ENCODE results near the gene STARD10. TPM values are rescaled to one million over a fixed set of nuclear protein-coding genes. Genes with fewer than 3 reads are reported as not detected.
A peak's percentile ranks its signal among the peaks of the same experiment; 100 is the strongest.

STARD10 gene
- total and polyA plus RNA-seq, 4 donors: 18.1 to 48.7 (median 36.4) TPM

DNA sequence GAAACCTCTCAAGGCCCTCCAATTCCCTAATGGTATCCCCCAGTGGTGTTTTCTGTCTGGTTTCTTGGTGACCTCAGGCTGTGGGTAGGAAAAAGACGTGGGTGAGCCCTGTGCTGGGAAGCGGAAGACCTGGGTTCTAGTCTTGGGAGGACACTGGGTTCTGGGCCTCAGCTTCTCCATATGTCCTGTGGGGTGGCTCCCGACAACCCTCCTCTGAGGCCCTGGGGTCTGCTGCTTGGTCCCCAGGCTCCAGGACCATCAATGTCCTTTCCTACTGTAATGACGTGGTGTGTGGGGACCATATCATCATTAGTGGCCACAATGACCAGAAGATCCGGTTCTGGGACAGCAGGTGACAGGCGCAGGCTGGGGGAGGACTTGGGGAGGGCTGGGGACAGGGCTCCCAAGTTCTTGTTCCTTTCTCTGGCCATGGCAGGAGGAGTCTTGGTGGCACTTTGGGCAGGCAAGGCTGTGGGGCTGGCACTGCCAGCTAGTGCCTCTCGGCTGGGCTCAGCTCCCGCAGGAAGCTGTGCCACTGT, 33.2 kb upstream of the STARD10 start:
- 94% methylated on average over 8 of the region's 8 CpGs for WGBS (ENCODE audit: insufficient coverage)
- no peaks in the 10 kb centered on the region for H3K27me3 ChIP-seq (ENCODE audit: control insufficient read depth, insufficient read depth, low read length)
- H3K9me3 ChIP-seq (ENCODE audit: control insufficient read depth, insufficient read depth, low read length): no peaks in the 10 kb centered on the region
- DNase-seq (ENCODE audit: low read depth in 4 of 6, low spot score in 6 of 6): no peak
- peaks cover 18% of the 10 kb centered on the region for H3K4me1 ChIP-seq (ENCODE audit: control insufficient read depth, insufficient read depth, low read length)
- no peak overlapping the region for H3K4me3 ChIP-seq (ENCODE audit: low read depth, low read length)
- peaks cover 59% of the 10 kb centered on the region for H3K36me3 ChIP-seq (ENCODE audit: control insufficient read depth, insufficient read depth, low read length)
- H3K27ac ChIP-seq (ENCODE audit: low read depth, low read length): no peak overlapping the region

GRCh38 chr11:72826191-72826941, 32.5 kb upstream of the STARD10 start:
- DNase-seq (ENCODE audit: low read depth in 4 of 6, low spot score in 6 of 6): no peak
- no peaks in the 10 kb centered on the region for H3K9me3 ChIP-seq (ENCODE audit: control insufficient read depth, insufficient read depth, low read length)
- 100% methylated on average over 6 of the region's 15 CpGs for WGBS (ENCODE audit: insufficient coverage)

GRCh38 chr11:72825661-72826060, 31.8 kb upstream of the STARD10 start:
- Histone ChIP-seq H3K36me3 (ENCODE audit: control insufficient read depth, insufficient read depth, low read length) (peaks cover 57% of the 10 kb centered on the region), H3K9me3 (ENCODE audit: control insufficient read depth, insufficient read depth, low read length) (no peaks in the 10 kb centered on the region), H3K4me1 (ENCODE audit: control insufficient read depth, insufficient read depth, low read length) (peaks cover 22% of the 10 kb centered on the region), H3K27me3 (ENCODE audit: control insufficient read depth, insufficient read depth, low read length) (no peaks in the 10 kb centered on the region), H3K27ac (ENCODE audit: low read depth, low read length) (no peak overlapping the region), H3K4me3 (ENCODE audit: low read depth, low read length) (no peak overlapping the region)
- DNase-seq (ENCODE audit: low read depth in 4 of 6, low spot score in 6 of 6): no peak
- 100% methylated on average over 1 of the region's 4 CpGs for WGBS (ENCODE audit: insufficient coverage)

More at GRCh38 chr11:72826191-72826941, 32.5 kb upstream of the STARD10 start:
- H3K4me1 ChIP-seq (ENCODE audit: control insufficient read depth, insufficient read depth, low read length): peaks cover 17% of the 10 kb centered on the region
- no peaks in the 10 kb centered on the region for H3K27me3 ChIP-seq (ENCODE audit: control insufficient read depth, insufficient read depth, low read length)
- H3K36me3 ChIP-seq (ENCODE audit: control insufficient read depth, insufficient read depth, low read length): peaks cover 56% of the 10 kb centered on the region
- H3K4me3 ChIP-seq (ENCODE audit: low read depth, low read length): no peak overlapping the region
- no peak overlapping the region for H3K27ac ChIP-seq (ENCODE audit: low read depth, low read length)

- Histone ChIP-seq H3K9me3 (ENCODE audit: control insufficient read depth, insufficient read depth, low read length) (no peaks in the 10 kb centered on the region), H3K4me1 (ENCODE audit: control insufficient read depth, insufficient read depth, low read length) (peaks cover 25% of the 10 kb centered on the region), H3K27ac (ENCODE audit: low read depth, low read length) (no peak overlapping the region), H3K27me3 (ENCODE audit: control insufficient read depth, insufficient read depth, low read length) (no peaks in the 10 kb centered on the region), H3K4me3 (ENCODE audit: low read depth, low read length) (no peak overlapping the region), H3K36me3 (ENCODE audit: control insufficient read depth, insufficient read depth, low read length) (peaks cover 50% of the 10 kb centered on the region)
- no peak for DNase-seq (ENCODE audit: low read depth in 4 of 6, low spot score in 6 of 6)
- 70% methylated on average over 12 of the region's 15 CpGs for WGBS (ENCODE audit: insufficient coverage)
These were observed 31.1 kb upstream of the STARD10 start for GRCh38 chr11:72824811-72825505.

DNA sequence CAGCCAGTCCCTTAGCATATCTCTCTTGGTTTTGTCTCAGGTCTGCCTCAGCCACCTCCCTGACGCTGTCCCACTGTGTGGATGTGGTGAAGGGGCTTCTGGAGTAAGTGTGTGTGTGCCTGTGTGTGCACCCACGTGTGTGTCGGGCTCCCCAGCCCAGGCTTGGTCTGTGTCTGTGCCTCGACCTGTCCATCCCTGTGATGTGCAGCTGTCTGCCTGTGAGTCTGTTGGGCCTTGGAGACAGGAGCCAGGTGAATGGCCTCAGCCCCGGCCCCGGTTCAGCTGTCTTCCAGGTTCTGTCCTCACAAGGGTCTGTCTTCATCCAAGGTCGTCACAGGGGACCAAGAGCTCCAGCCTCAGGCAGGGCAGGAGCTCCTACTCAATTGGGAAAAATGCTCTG, 30.2 kb upstream of the STARD10 start:
- Histone ChIP-seq H3K9me3 (ENCODE audit: control insufficient read depth, insufficient read depth, low read length) (no peaks in the 10 kb centered on the region), H3K27ac (ENCODE audit: low read depth, low read length) (no peak overlapping the region), H3K27me3 (ENCODE audit: control insufficient read depth, insufficient read depth, low read length) (no peaks in the 10 kb centered on the region), H3K4me3 (ENCODE audit: low read depth, low read length) (no peak overlapping the region), H3K4me1 (ENCODE audit: control insufficient read depth, insufficient read depth, low read length) (peaks cover 25% of the 10 kb centered on the region), H3K36me3 (ENCODE audit: control insufficient read depth, insufficient read depth, low read length) (peaks cover 46% of the 10 kb centered on the region)
- no peak for DNase-seq (ENCODE audit: low read depth in 4 of 6, low spot score in 6 of 6)
- 89% methylated on average over 7 of the region's 7 CpGs for WGBS (ENCODE audit: insufficient coverage)

- Histone ChIP-seq H3K27ac (ENCODE audit: low read depth, low read length) (no peak overlapping the region), H3K27me3 (ENCODE audit: control insufficient read depth, insufficient read depth, low read length) (no peaks in the 10 kb centered on the region), H3K4me1 (ENCODE audit: control insufficient read depth, insufficient read depth, low read length) (peaks cover 25% of the 10 kb centered on the region), H3K36me3 (ENCODE audit: control insufficient read depth, insufficient read depth, low read length) (peaks cover 39% of the 10 kb centered on the region), H3K4me3 (ENCODE audit: low read depth, low read length) (no peak overlapping the region), H3K9me3 (ENCODE audit: control insufficient read depth, insufficient read depth, low read length) (no peaks in the 10 kb centered on the region)
- DNase-seq (ENCODE audit: low read depth in 4 of 6, low spot score in 6 of 6): no peak
- WGBS (ENCODE audit: insufficient coverage): 90% methylated on average over 7 of the region's 9 CpGs
These were observed 29.4 kb upstream of the STARD10 start for GRCh38 chr11:72823105-72823804.

- H3K9me3 ChIP-seq (ENCODE audit: control insufficient read depth, insufficient read depth, low read length): no peaks in the 10 kb centered on the region
- no peaks in the 10 kb centered on the region for H3K27me3 ChIP-seq (ENCODE audit: control insufficient read depth, insufficient read depth, low read length)
- H3K36me3 ChIP-seq (ENCODE audit: control insufficient read depth, insufficient read depth, low read length): peaks cover 36% of the 10 kb centered on the region
- H3K4me1 ChIP-seq (ENCODE audit: control insufficient read depth, insufficient read depth, low read length): peaks cover 25% of the 10 kb centered on the region
- H3K4me3 ChIP-seq (ENCODE audit: low read depth, low read length): peak overlapping the region; percentile 73
- H3K27ac ChIP-seq (ENCODE audit: low read depth, low read length): peak overlapping the region; percentile 86
- DNase-seq (ENCODE audit: low read depth in 4 of 6, low spot score in 6 of 6): peak; percentile 84 to 98 (median 90)
- WGBS (ENCODE audit: insufficient coverage): 1% methylated on average over 80 of the region's 82 CpGs
These were observed 28.3 kb upstream of the STARD10 start for GRCh38 chr11:72821920-72822799.

DNA sequence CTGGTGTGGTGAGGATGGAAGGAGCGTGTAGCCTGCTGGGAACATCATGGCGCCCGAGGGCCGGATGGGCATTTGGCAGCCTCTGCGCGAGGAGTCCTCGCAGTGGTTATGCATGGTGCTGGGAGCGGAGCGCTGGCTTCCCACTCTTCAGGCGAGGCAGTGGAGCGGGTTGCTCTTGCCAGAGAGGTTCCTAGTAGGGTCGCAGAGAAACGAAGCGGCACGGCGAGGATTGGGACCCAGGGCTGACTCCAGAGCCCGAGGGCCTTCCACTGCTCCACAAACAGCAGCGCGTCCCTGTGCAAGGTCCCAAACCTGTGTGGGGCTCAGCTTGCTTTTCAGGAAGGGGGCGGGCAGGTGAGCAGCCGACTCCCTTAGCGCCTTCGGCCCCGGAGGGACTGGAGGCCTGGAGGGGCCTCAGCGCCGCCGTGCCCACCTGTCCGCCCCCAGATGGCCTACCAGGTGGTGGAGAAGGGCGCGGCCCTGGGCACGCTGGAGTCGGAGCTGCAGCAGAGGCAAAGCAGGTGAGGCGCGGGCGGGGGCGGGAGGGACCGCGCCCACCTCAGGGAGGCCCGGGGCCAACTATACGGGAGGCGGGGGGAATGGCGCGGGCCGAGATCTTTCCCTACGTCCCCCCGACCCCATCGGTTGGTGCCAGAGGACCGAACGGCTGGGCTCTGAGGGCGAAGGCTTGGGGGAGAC, 27.5 kb upstream of the STARD10 start:
- peak in 1 of 6 donors; percentile 54 for DNase-seq (ENCODE audit: low read depth in 4 of 6, low spot score in 6 of 6)
- peak overlapping the region; percentile 86 for H3K27ac ChIP-seq (ENCODE audit: low read depth, low read length)
- H3K36me3 ChIP-seq (ENCODE audit: control insufficient read depth, insufficient read depth, low read length): peaks cover 31% of the 10 kb centered on the region
- no peaks in the 10 kb centered on the region for H3K9me3 ChIP-seq (ENCODE audit: control insufficient read depth, insufficient read depth, low read length)
- WGBS (ENCODE audit: insufficient coverage): 24% methylated on average over 50 of the region's 50 CpGs
- H3K27me3 ChIP-seq (ENCODE audit: control insufficient read depth, insufficient read depth, low read length): no peaks in the 10 kb centered on the region
- H3K4me3 ChIP-seq (ENCODE audit: low read depth, low read length): peak overlapping the region; percentile 73
- H3K4me1 ChIP-seq (ENCODE audit: control insufficient read depth, insufficient read depth, low read length): peaks cover 29% of the 10 kb centered on the region

Measured in spinal cord (tissue), 10 donors.